Activated CD8-positive, alpha-beta memory T cell treated with anti-CD3 and anti-CD28 coated beads for 36 hours (primary cell): Measurements from ENCODE around the gene ZPBP2. TPM values are rescaled to one million over a fixed set of nuclear protein-coding genes. Genes with fewer than 3 reads are reported as not detected.

Experiments used
- CTCF ChIA-PET: fragments of 350-600 bp; sonication (Branson Sonifier 250); formaldehyde crosslinking; loops from one replicate; lab custom pipeline; 2021; ENCODE audit warnings: antibody characterized with exemption; lab: Charles Lee
- POLR2A ChIA-PET: fragments of 350-600 bp; sonication (Branson Sonifier 250); formaldehyde crosslinking; loops from one replicate; lab custom pipeline; 2021; ENCODE audit warnings: antibody characterized with exemption; lab: Charles Lee
- total RNA-seq, 2 experiments: library from RNA; stranded (reverse); gene quantifications; one replicate each; pipeline ENCODE4 v1.2.3, GENCODE V29; 2021

Gene ZPBP2, protein sequence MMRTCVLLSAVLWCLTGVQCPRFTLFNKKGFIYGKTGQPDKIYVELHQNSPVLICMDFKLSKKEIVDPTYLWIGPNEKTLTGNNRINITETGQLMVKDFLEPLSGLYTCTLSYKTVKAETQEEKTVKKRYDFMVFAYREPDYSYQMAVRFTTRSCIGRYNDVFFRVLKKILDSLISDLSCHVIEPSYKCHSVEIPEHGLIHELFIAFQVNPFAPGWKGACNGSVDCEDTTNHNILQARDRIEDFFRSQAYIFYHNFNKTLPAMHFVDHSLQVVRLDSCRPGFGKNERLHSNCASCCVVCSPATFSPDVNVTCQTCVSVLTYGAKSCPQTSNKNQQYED
- under 1 TPM; 0.42 to 0.44 TPM for total RNA-seq

- POLR2A ChIA-PET: no interaction called here
These were observed at the start of gene ZPBP2 for GRCh38 chr17:39867880-39868553. ZPBP2 (plus strand) TSS chr17:39868202; CDS start chr17:39868355, 153 bp downstream.

GRCh38 chr17:39818358-39819000 is 49.5 kb upstream of the ZPBP2 start:
- POLR2A ChIA-PET: interaction anchor here (1.0 to 1.2 kb wide), 3 partner anchors 11 to 60 kb away, joined by 3 to 5 read pairs (median 4); no protein-coding TSS in a partner anchor
- CTCF ChIA-PET: interaction anchor here (1.7 kb wide), 1 partner anchor 15 kb away, joined by 4 read pairs; no protein-coding TSS in a partner anchor

More at GRCh38 chr17:39867880-39868553, at the start of gene ZPBP2:
- CTCF ChIA-PET: interaction anchor here (1.0 kb wide), 5 partner anchors 41 to 246 kb away, joined by 3 to 4 read pairs (median 3); no protein-coding TSS in a partner anchor

DNA sequence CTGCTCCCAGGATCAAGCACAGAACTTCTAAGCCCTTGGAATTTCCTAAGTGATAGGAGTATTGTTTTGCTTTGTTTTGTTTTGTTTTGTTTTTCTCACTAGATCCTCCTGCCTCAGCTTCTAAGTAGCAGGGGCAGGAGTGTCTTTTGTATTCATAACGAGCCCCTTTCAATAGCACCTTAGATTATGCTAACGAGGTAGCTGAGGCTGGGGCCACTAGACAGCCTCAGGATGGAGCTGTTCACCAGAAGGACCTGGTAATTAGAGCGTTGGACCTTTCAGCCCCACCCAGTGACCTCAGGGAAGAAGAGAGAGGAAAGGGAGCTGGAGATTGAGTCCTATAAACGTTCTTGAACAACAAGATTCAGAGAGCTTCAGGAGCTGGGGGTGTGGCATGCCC is 47.5 kb upstream of the ZPBP2 start:
- ChIA-PET POLR2A (interaction anchor here (1.1 kb wide), 1 partner anchor 29 kb away, joined by 3 read pairs; no protein-coding TSS in a partner anchor), CTCF (interaction anchor here (0.5 to 1.8 kb wide), 3 partner anchors 63 to 139 kb away, joined by 3 read pairs; no protein-coding TSS in a partner anchor)

DNA sequence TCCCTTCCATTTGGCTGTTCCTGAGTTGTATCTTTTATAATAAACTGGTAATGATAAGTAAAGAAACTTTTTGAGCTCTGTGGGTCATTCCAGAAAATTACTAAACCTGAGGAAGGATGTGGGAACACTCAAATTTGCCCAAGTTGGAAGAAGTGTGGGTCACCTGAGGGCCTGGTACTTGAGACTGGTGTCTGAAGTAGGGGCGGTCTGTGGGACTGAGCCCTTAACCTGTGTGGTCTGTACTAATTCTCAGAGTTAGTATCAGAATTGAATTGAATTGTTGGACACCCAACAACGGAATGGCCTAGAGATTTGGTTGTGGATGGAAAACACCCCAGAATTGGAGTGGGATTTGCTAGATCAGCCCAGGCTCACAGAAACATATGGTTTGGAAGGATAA is 47.0 kb upstream of the ZPBP2 start:
- CTCF ChIA-PET: interaction anchor here (0.5 to 1.8 kb wide), 3 partner anchors 63 to 139 kb away, joined by 3 read pairs; no protein-coding TSS in a partner anchor
- POLR2A ChIA-PET: interaction anchor here (1.1 kb wide), 1 partner anchor 30 kb away, joined by 3 read pairs; no protein-coding TSS in a partner anchor

GRCh38 chr17:39822051-39822451 is 46.0 kb upstream of the ZPBP2 start:
- ChIA-PET CTCF (interaction anchor here (1.8 kb wide), 1 partner anchor 66 kb away, joined by 3 read pairs; no protein-coding TSS in a partner anchor), POLR2A (no interaction called here)

- ChIA-PET CTCF (interaction anchor here (1.3 kb wide), 1 partner anchor 24 kb away, joined by 3 read pairs; no protein-coding TSS in a partner anchor), POLR2A (no interaction called here)
These were observed 44.5 kb upstream of the ZPBP2 start for GRCh38 chr17:39823407-39824054.

- POLR2A ChIA-PET: no interaction called here
- CTCF ChIA-PET: interaction anchor here (0.6 to 0.8 kb wide), 2 partner anchors 24 to 41 kb away, joined by 3 read pairs; no protein-coding TSS in a partner anchor
These were observed 41.7 kb upstream of the ZPBP2 start for GRCh38 chr17:39826334-39826733.

GRCh38 chr17:39828443-39828842 is 39.6 kb upstream of the ZPBP2 start:
- ChIA-PET CTCF (no interaction called here), POLR2A (no interaction called here)

- CTCF ChIA-PET: interaction anchor here (1.1 kb wide), 1 partner anchor 18 kb away, joined by 3 read pairs; no protein-coding TSS in a partner anchor
- POLR2A ChIA-PET: no interaction called here
These were observed 36.4 kb upstream of the ZPBP2 start for GRCh38 chr17:39831588-39831987.

- ChIA-PET POLR2A (interaction anchor here (0.6 kb wide), 1 partner anchor 39 kb away, joined by 3 read pairs; no protein-coding TSS in a partner anchor), CTCF (interaction anchor here (0.6 to 1.1 kb wide), 4 partner anchors 9 to 54 kb away, joined by 3 to 5 read pairs (median 4); no protein-coding TSS in a partner anchor)
These were observed 34.0 kb upstream of the ZPBP2 start for GRCh38 chr17:39834017-39834416.

DNA sequence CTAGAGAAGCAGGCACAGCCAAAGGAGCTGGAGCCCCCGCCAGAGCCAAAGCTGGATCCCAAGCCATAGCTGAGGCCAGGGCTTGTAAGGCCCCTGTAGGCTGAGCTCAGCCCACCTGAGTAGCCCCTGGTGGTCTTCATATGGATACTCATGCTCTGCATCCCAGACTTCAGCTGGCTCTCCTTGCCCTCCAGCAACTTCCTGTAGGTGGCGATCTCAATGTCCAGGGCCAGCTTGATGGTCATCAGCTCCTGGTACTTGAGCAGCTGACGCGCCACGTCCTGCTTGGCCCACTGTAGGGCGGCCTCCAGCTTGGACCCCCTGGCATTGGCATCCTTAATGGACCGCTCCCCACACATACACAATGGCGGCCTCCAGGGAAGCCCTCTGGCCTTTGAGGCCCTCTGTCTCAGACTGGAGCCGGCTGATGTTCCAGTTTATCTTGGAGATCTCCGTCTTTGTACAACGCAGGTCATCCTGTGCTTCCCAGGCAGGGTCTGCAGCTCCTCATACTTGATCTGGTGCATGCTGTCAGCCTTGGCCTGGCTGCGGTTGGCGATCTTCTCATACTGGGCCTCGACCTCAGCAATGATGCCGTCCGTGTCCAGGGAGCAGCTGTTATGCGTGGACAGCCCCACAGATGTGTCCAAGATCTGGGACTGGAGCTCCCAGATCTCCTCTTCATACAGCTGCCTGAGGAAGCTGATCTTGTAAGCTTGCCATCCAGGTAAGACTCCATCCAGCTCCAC is 32.8 kb upstream of the ZPBP2 start:
- POLR2A ChIA-PET: no interaction called here

DNA sequence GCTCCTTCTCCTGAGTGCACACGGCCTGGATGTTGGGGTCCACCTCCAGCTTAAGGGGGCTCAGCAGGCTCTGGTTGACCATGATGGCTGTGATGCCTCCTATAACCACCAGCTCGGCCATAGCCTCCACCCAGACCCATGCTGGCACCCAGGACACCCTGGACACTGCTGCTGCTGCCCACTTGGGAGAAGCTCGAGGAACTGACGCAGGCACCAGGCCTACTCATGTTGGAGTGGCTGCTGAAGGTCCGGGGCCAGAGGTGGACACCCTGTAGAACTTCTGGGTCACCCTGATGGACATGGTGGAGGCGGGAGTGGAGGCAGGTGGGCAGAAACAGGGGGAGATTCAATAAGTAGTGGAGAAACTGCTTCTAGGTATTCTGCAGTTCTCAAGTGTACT is 31.9 kb upstream of the ZPBP2 start:
- ChIA-PET CTCF (no interaction called here), POLR2A (interaction anchor here (0.6 kb wide), 1 partner anchor 13 kb away, joined by 3 read pairs; no protein-coding TSS in a partner anchor)

More for the DNA sequence above, 32.8 kb upstream of the ZPBP2 start:
- CTCF ChIA-PET: interaction anchor here (1.0 to 1.1 kb wide), 2 partner anchors 8 to 17 kb away, joined by 4 to 5 read pairs; no protein-coding TSS in a partner anchor

DNA sequence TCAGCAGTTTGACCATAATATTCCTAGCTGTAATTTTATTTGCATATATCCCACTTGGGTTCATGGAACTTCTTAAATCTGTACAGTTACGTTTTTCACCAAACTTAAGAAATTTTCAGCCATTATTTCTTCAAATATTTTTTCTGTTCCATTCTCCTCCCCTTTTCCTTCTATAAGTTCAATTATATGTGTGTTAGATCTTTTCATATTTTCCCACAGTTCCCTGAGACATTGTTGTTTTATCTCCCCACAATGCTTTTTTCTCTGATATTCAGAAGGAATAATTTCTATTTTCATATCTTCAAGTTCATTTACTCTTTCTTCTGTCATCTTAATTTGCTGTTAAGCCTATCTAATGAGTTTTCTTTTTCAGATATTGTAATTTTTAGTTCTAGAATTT is 29.9 kb upstream of the ZPBP2 start:
- ChIA-PET POLR2A (no interaction called here), CTCF (no interaction called here)

- ChIA-PET CTCF (no interaction called here), POLR2A (no interaction called here)
These were observed 29.2 kb upstream of the ZPBP2 start for GRCh38 chr17:39838784-39839183.

DNA sequence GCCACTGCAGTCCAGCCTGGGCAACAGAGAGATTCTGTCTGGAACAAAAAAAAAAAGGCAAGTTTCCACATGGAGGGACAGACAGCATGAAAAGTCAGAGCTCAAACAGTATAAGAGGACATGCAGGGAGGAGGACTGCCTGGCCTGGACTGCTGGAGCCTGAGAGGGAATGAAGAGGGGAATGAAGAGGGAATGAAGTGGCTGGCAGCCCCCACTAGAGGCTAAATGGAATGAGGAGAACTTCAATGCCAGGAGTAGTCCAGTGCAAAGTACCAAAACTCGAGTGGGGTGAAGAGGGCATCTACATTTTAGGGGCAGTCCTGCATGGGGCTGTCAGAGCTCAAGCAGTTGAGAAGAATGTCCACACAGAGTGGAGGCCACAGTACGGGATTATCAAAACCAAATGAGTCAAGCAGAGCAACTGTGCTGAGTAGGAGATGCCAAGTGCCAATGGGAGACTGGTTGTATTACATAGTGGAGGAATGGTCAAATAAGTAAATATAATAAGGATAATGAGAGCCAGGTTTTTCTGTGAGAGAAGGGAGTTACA is 26.8 kb upstream of the ZPBP2 start:
- ChIA-PET CTCF (interaction anchor here (0.6 kb wide), 1 partner anchor 907 kb away, joined by 3 read pairs; no protein-coding TSS in a partner anchor), POLR2A (interaction anchor here (0.7 kb wide), 2 partner anchors 68 to 87 kb away, joined by 3 to 7 read pairs; no protein-coding TSS in a partner anchor)

- ChIA-PET CTCF (interaction anchor here (0.7 kb wide), 1 partner anchor 224 kb away, joined by 3 read pairs; no protein-coding TSS in a partner anchor), POLR2A (no interaction called here)
These were observed 22.8 kb upstream of the ZPBP2 start for GRCh38 chr17:39845052-39845846.
